ENCODE measurements around the gene EDAR. TPM values are rescaled to one million over a fixed set of nuclear protein-coding genes. Genes with fewer than 3 reads are reported as not detected.

The EDAR gene
- total RNA-seq, 1 donor from 2014 or later, result 0.33 TPM

DNA sequence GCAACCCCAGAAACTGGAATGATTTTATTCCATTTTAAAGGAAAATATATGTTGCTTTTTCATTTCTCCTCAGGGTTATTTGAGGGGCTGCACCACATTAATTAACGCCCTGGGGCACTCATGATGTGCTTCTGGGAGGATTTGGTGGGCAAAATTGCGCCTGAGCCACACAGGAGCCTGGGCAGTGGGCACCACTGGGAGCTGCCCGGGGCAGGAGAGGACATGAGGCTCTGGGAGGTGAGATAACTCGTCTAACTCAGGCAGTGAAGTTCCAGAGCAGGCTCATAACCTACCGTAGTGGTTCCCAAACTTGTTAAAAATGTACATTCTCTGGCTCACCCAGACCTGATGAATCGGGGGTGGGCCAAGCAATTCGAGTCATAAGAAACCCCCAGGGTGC, 68.3 kb downstream of the EDAR start:
- peaks cover 2% of the 10 kb centered on the region for H3K4me1 ChIP-seq
- no peaks in the 10 kb centered on the region for H3K9me3 ChIP-seq (replicated peaks)
- H3K36me3 ChIP-seq, result no peaks in the 10 kb centered on the region
- no peak overlapping the region for H3K27ac ChIP-seq (replicated peaks)
- no peak for DNase-seq
- TF ChIP-seq, protein P1, sequence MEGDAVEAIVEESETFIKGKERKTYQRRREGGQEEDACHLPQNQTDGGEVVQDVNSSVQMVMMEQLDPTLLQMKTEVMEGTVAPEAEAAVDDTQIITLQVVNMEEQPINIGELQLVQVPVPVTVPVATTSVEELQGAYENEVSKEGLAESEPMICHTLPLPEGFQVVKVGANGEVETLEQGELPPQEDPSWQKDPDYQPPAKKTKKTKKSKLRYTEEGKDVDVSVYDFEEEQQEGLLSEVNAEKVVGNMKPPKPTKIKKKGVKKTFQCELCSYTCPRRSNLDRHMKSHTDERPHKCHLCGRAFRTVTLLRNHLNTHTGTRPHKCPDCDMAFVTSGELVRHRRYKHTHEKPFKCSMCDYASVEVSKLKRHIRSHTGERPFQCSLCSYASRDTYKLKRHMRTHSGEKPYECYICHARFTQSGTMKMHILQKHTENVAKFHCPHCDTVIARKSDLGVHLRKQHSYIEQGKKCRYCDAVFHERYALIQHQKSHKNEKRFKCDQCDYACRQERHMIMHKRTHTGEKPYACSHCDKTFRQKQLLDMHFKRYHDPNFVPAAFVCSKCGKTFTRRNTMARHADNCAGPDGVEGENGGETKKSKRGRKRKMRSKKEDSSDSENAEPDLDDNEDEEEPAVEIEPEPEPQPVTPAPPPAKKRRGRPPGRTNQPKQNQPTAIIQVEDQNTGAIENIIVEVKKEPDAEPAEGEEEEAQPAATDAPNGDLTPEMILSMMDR (IDR thresholded peaks at IDR 0.05; ENCODE audit: borderline replicate concordance), result no peak
- H3K27me3 ChIP-seq (ENCODE audit: low read depth), result peaks cover 25% of the 10 kb centered on the region
- H3K4me3 ChIP-seq, result no peak overlapping the region
- intact Hi-C loops (cut with micrococcal nuclease), result no loop called here

DNA sequence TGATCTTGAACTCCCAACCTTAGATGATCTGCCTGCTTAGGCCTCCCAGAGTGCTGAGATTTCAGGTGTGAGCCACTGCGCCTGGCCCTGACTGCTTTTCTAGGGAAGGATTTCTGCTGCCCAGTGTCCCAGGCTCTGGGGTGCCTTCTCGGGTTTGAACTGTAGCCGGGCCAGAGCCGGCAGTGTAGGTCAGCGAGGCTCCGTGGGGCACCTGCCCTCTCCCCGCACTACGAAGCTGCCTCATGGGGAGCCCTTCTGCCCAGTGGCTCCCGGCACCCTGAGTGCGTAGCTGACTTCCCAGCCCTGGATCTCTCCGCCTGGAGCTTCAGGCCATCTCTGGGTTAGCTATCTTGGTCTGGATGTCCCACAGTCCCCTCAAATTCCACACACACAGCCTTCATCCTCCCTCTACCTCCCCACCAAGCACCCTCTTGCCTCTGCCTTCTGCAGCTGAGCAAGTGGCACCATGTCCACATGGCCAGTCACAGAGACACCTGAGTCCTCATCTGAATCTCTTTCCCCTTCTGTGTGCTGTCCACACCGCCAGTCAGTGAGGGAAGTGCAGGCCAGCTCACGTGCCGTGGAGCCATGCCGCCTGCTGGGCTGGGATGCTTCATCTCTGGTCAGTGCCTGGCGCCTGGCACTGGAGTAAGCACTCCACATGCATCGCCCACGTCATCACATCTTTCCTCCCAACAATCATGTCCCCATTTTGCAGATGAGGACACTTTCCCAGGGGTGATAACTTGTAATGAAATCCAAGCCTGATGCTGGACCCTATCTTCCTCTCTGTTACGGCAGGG, 69.2 kb downstream of the EDAR start:
- no peak overlapping the region for H3K4me3 ChIP-seq
- no peaks in the 10 kb centered on the region for H3K4me1 ChIP-seq
- no peak for DNase-seq
- H3K36me3 ChIP-seq, result no peaks in the 10 kb centered on the region
- intact Hi-C loops (cut with micrococcal nuclease), result no loop called here
- H3K9me3 ChIP-seq (replicated peaks), result no peaks in the 10 kb centered on the region
- TF ChIP-seq, protein P1 (IDR thresholded peaks at IDR 0.05; ENCODE audit: borderline replicate concordance), result no peak
- H3K27ac ChIP-seq (replicated peaks), result no peak overlapping the region
- H3K27me3 ChIP-seq (ENCODE audit: low read depth), result peaks cover 25% of the 10 kb centered on the region

DNA sequence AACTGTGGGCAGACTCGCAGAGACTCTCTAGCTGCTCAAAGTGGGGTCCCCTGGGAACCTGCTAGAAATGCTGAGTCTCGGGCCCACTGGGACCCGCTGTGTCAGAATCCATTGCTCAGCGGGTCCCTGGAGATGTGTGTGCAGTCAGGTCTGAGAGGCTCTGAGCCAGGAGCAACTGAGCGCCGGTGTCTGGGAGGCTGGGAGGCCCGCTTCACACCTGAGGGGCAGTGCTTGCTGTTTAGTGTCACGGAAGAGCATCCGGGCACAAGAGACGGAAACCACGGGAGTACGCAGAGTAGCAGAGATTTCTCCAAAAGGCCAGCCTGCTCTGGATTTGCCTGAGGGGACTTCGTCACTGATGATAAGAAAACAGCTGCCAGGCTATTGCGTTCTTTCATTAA, 70.1 kb downstream of the EDAR start:
- H3K27ac ChIP-seq (replicated peaks), result no peak overlapping the region
- TF ChIP-seq, protein P1 (IDR thresholded peaks at IDR 0.05; ENCODE audit: borderline replicate concordance), result no peak
- H3K4me3 ChIP-seq, result no peak overlapping the region
- H3K36me3 ChIP-seq, result no peaks in the 10 kb centered on the region
- no peaks in the 10 kb centered on the region for H3K9me3 ChIP-seq (replicated peaks)
- no peak for DNase-seq
- intact Hi-C loops (cut with micrococcal nuclease), result no loop called here
- H3K4me1 ChIP-seq, result no peaks in the 10 kb centered on the region
- peaks cover 25% of the 10 kb centered on the region for H3K27me3 ChIP-seq (ENCODE audit: low read depth)

DNA sequence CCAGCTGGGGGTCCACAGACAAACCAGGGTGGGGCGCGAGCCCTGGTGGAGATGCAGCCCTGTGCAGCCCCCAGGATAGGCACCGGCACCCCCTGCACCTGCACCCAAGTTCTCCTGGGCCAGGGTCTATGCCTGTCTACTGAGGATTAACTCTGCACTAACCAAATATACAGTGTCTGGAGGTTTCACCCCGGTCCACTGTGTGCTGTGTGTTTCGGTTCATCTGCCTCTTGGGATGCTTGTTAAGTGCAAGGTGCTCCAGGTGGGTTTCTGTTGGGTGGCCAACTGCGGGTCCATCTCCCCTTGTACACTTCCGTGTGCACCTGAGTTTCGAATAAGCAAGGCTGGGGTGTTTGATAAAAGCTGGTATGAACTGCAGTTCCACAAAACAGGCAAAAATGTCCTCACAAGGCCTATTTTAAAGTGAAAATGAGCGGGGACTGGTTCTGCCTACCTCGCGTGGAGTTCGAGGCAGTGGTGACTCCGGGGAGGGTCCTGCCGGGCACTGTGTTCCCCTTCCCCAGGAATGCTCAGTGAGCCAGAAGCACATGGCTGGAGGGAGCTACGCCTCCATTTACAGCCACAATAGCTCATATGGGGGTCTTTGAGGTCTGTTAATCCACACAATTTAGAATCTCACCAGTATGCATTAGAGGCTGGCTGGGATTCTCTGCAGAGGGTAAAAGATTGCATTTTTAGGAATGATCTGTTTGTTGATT, 70.7 kb downstream of the EDAR start:
- DNase-seq, result no peak
- peaks cover 25% of the 10 kb centered on the region for H3K27me3 ChIP-seq (ENCODE audit: low read depth)

DNA sequence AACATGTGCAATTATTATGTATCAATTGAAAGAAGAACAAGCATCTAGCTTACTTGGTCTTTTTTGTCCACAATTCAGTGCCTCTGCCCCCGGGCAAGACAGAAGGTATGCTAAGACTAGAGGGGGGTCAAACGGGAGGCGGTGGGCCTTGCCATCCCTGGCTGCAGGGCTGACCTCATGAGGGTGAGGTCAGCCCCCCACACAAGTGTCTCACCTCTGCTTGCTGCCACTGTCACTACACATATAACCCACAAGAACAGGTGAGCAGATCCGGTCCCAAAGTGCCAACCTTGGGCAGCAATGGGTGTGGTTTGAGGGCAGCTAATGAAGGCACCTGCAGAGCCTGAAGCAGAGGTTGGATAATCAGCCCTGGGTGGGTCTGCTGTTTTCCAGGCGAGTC, 71.5 kb downstream of the EDAR start:
- H3K4me3 ChIP-seq, result no peak overlapping the region
- no peaks in the 10 kb centered on the region for H3K36me3 ChIP-seq
- intact Hi-C loops (cut with micrococcal nuclease), result no loop called here
- H3K27me3 ChIP-seq (ENCODE audit: low read depth), result peaks cover 25% of the 10 kb centered on the region
- no peak overlapping the region for H3K27ac ChIP-seq (replicated peaks)
- no peaks in the 10 kb centered on the region for H3K4me1 ChIP-seq
- TF ChIP-seq, protein P1 (IDR thresholded peaks at IDR 0.05; ENCODE audit: borderline replicate concordance), result no peak
- H3K9me3 ChIP-seq (replicated peaks), result no peaks in the 10 kb centered on the region
- no peak for DNase-seq

More for the DNA sequence above, 70.7 kb downstream of the EDAR start:
- H3K4me1 ChIP-seq, result no peaks in the 10 kb centered on the region
- no peaks in the 10 kb centered on the region for H3K36me3 ChIP-seq
- no peak overlapping the region for H3K27ac ChIP-seq (replicated peaks)
- no peak overlapping the region for H3K4me3 ChIP-seq
- H3K9me3 ChIP-seq (replicated peaks), result no peaks in the 10 kb centered on the region
- TF ChIP-seq, protein P1 (IDR thresholded peaks at IDR 0.05; ENCODE audit: borderline replicate concordance), result no peak
- intact Hi-C loops (cut with micrococcal nuclease), result no loop called here
